HepG2 (cell line): ENCODE data around the gene NAA15. TPM values are rescaled to one million over a fixed set of nuclear protein-coding genes. Genes with fewer than 3 reads are reported as not detected.

Source experiments
- ADNP ChIP-seq: sonication (generic); formaldehyde crosslinking; IDR thresholded peaks from 2 replicates; pipeline ENCODE4 v1.4.0; 2020; ENCODE audit warnings: missing genetic modification reagents
- CEBPG ChIP-seq: IDR thresholded peaks from 2 replicates; pipeline ENCODE4 v1.6.1; 2016
- HDAC1 ChIP-seq: sonication (generic); formaldehyde crosslinking; IDR thresholded peaks from 2 replicates; pipeline ENCODE4 v1.5.1; 2020; ENCODE audit warnings: mild to moderate bottlenecking, missing genetic modification reagents
- KAT8 ChIP-seq: IDR thresholded peaks from 2 replicates; pipeline ENCODE4 v1.6.1; 2016; ENCODE audit warnings: missing genetic modification reagents, missing compliant biosample characterization
- MAFK ChIP-seq, 2 experiments: IDR thresholded peaks in 1 of 2; conservative IDR thresholded peaks in 1 of 2; 2 replicates each; pipeline ENCODE4 v1.6.1; 2011; ENCODE audit warnings: improper control_type of control experiment in 2 of 2, low read length in 2 of 2
- MEIS1 ChIP-seq: sonication (generic); formaldehyde crosslinking; IDR thresholded peaks from 2 replicates; pipeline ENCODE4 v1.9.0; 2021; ENCODE audit warnings: mild to moderate bottlenecking, missing genetic modification reagents, moderate library complexity, borderline replicate concordance
- POLR2A ChIP-seq, 2 experiments: IDR thresholded peaks; 2 replicates each; pipeline ENCODE4 v1.6.1; 2011; ENCODE audit warnings: low read depth in 2 of 2, low read length in 2 of 2, mild to moderate bottlenecking in 1 of 2, moderate library complexity in 1 of 2; ENCODE audit not compliant: insufficient read depth in 1 of 2
- POLR2AphosphoS5 ChIP-seq: IDR thresholded peaks from 2 replicates; pipeline ENCODE4 v1.6.1; 2012; ENCODE audit warnings: low read depth, low read length
- RBFOX2 ChIP-seq: fragments of 200-400 bp; formaldehyde crosslinking; IDR thresholded peaks from 2 replicates; pipeline ENCODE4 v1.6.1; 2017; ENCODE audit warnings: low read depth, mild to moderate bottlenecking, low read length
- SATB2 ChIP-seq: sonication (generic); formaldehyde crosslinking; IDR thresholded peaks from 2 replicates; pipeline ENCODE4 v1.5.0; 2020; ENCODE audit warnings: missing genetic modification reagents
- SMAD3 ChIP-seq: sonication (generic); formaldehyde crosslinking; IDR thresholded peaks from 2 replicates; pipeline ENCODE4 v1.4.0; 2020; ENCODE audit warnings: missing genetic modification reagents
- ZNF556 ChIP-seq: sonication (generic); formaldehyde crosslinking; IDR thresholded peaks from 2 replicates; pipeline ENCODE4 v1.4.0; 2020; ENCODE audit warnings: mild to moderate bottlenecking, missing genetic modification reagents, borderline replicate concordance
- ZNF792 ChIP-seq: IDR thresholded peaks from 2 replicates; pipeline ENCODE4 v1.6.1; 2016
- polyA plus RNA-seq, 8 experiments: library from polyadenylated mRNA; depleted of rRNA in 3 of 8; stranded (reverse) in 7 of 8; unstranded in 1 of 8; fragments of >200 nt; fragmentation: Illumina TruSeq in 4 of 8; extraction: Trizol in 4 of 8; gene quantifications; 2 replicates each; pipeline versions ENCODE4 v1.2.1 to v1.2.3, GENCODE V29; 2011 to 2016; ENCODE audit warnings: low read depth in 4 of 8, missing spikeins in 1 of 8, mixed read lengths in 1 of 8; ENCODE audit not compliant: insufficient read depth in 1 of 8
- total RNA-seq, 5 experiments: library from RNA; depleted of rRNA; stranded (reverse); fragments of >200 nt; fragmentation: Illumina TruSeq; extraction: Trizol; gene quantifications; 2 replicates each; pipeline ENCODE4 v1.2.3, GENCODE V29; 2016; ENCODE audit warnings: low read depth in 1 of 5
- TF ChIP-seq, protein P1 (sequence below): IDR thresholded peaks from 2 replicates; pipeline ENCODE4 v1.6.1; 2016; ENCODE audit warnings: low read depth, missing genetic modification reagents, missing compliant biosample characterization
- TF ChIP-seq, protein P2 (sequence below): sonication (generic); formaldehyde crosslinking; IDR thresholded peaks from 2 replicates; pipeline ENCODE4 v1.4.0; 2020; ENCODE audit warnings: low read depth, mild to moderate bottlenecking, missing genetic modification reagents
- TF ChIP-seq, protein P3 (sequence below): fragments of 450-650 bp; IDR thresholded peaks from 2 replicates; pipeline ENCODE4 v1.6.1; 2017
- TF ChIP-seq, protein P4 (sequence below): conservative IDR thresholded peaks from 2 replicates; pipeline ENCODE4 v1.6.1; 2018; ENCODE audit warnings: missing genetic modification reagents
- TF ChIP-seq, protein P5 (sequence below): sonication (generic); formaldehyde crosslinking; IDR thresholded peaks from 2 replicates; pipeline ENCODE4 v1.5.0; 2020; ENCODE audit warnings: missing genetic modification reagents, mild to moderate bottlenecking, borderline replicate concordance

NAA15 gene
- total and polyA plus RNA-seq, 2 of the 13 experiments (the other 11 are each of a cell fraction or from before 2014, with no cell fraction given) = 6.2 to 50.2 TPM

DNA sequence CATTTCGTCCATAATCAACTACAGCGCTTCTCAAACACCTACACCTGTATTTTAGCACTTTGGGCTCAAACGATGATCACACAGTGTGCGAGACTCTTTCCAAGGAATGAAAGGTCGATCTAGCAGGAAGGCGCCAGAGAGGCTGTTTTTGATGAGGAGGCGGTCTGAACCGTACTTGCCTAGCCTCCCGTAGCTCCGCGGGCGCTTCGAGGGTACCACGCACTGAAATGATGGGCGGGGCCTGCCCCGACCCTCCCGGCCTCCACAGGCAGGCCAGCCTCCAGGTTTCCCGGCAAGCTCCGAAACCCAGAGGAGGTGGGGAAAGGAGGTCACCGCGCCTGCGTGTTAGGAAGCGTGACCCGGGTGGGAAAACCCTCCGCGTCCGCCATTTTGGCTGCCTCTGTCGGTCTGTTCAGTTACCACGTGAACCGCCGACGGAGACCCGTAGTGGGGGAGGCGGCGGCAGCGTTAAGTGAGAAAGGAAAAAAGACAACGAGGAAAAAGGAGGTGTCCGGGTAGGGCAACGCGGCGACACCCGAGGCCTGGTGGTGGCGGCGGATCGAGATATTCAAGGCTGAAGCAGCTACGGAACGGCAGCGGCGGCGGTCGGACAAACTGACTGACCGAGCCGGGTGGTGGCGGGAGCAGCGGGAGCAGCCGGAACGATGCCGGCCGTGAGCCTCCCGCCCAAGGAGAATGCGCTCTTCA is at the start of gene NAA15 (continued):
- peak; percentile 75; the same call in 1 of the 2 replicates for TF ChIP-seq ZNF792
- TF ChIP-seq, protein P1, sequence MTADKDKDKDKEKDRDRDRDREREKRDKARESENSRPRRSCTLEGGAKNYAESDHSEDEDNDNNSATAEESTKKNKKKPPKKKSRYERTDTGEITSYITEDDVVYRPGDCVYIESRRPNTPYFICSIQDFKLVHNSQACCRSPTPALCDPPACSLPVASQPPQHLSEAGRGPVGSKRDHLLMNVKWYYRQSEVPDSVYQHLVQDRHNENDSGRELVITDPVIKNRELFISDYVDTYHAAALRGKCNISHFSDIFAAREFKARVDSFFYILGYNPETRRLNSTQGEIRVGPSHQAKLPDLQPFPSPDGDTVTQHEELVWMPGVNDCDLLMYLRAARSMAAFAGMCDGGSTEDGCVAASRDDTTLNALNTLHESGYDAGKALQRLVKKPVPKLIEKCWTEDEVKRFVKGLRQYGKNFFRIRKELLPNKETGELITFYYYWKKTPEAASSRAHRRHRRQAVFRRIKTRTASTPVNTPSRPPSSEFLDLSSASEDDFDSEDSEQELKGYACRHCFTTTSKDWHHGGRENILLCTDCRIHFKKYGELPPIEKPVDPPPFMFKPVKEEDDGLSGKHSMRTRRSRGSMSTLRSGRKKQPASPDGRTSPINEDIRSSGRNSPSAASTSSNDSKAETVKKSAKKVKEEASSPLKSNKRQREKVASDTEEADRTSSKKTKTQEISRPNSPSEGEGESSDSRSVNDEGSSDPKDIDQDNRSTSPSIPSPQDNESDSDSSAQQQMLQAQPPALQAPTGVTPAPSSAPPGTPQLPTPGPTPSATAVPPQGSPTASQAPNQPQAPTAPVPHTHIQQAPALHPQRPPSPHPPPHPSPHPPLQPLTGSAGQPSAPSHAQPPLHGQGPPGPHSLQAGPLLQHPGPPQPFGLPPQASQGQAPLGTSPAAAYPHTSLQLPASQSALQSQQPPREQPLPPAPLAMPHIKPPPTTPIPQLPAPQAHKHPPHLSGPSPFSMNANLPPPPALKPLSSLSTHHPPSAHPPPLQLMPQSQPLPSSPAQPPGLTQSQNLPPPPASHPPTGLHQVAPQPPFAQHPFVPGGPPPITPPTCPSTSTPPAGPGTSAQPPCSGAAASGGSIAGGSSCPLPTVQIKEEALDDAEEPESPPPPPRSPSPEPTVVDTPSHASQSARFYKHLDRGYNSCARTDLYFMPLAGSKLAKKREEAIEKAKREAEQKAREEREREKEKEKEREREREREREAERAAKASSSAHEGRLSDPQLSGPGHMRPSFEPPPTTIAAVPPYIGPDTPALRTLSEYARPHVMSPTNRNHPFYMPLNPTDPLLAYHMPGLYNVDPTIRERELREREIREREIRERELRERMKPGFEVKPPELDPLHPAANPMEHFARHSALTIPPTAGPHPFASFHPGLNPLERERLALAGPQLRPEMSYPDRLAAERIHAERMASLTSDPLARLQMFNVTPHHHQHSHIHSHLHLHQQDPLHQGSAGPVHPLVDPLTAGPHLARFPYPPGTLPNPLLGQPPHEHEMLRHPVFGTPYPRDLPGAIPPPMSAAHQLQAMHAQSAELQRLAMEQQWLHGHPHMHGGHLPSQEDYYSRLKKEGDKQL (CRISPR knock-in tag) = no peak
- peak; percentile 94 for TF ChIP-seq KAT8 (CRISPR knock-in tag)
- peak; percentile 97 for TF ChIP-seq POLR2AphosphoS5
- TF ChIP-seq SATB2 (CRISPR knock-in tag) = no peak
- no peak for TF ChIP-seq ADNP (CRISPR knock-in tag)
- TF ChIP-seq POLR2A (IDR thresholded peaks at IDR 0.05; ENCODE audit: insufficient read depth in 1 of 2, low read depth in 2 of 2, low read length in 2 of 2) = peak; percentile 77 to 93
- TF ChIP-seq, protein P2, sequence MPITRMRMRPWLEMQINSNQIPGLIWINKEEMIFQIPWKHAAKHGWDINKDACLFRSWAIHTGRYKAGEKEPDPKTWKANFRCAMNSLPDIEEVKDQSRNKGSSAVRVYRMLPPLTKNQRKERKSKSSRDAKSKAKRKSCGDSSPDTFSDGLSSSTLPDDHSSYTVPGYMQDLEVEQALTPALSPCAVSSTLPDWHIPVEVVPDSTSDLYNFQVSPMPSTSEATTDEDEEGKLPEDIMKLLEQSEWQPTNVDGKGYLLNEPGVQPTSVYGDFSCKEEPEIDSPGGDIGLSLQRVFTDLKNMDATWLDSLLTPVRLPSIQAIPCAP (CRISPR knock-in tag) = no peak
- TF ChIP-seq, protein P3, sequence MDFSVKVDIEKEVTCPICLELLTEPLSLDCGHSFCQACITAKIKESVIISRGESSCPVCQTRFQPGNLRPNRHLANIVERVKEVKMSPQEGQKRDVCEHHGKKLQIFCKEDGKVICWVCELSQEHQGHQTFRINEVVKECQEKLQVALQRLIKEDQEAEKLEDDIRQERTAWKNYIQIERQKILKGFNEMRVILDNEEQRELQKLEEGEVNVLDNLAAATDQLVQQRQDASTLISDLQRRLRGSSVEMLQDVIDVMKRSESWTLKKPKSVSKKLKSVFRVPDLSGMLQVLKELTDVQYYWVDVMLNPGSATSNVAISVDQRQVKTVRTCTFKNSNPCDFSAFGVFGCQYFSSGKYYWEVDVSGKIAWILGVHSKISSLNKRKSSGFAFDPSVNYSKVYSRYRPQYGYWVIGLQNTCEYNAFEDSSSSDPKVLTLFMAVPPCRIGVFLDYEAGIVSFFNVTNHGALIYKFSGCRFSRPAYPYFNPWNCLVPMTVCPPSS = no peak
- peak; percentile 38 to 53; a peak in 3 of 4 replicates for TF ChIP-seq MAFK (conservative IDR thresholded peaks at IDR 0.05 in 1 of 2, IDR thresholded peaks at IDR 0.05 in 1 of 2; ENCODE audit: low read length in 2 of 2)
- TF ChIP-seq RBFOX2 = peak; percentile 77
- peak; percentile 64 for TF ChIP-seq SMAD3
- TF ChIP-seq, protein P4, sequence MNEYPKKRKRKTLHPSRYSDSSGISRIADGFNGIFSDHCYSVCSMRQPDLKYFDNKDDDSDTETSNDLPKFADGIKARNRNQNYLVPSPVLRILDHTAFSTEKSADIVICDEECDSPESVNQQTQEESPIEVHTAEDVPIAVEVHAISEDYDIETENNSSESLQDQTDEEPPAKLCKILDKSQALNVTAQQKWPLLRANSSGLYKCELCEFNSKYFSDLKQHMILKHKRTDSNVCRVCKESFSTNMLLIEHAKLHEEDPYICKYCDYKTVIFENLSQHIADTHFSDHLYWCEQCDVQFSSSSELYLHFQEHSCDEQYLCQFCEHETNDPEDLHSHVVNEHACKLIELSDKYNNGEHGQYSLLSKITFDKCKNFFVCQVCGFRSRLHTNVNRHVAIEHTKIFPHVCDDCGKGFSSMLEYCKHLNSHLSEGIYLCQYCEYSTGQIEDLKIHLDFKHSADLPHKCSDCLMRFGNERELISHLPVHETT (CRISPR knock-in tag) = peak; percentile 58; the same call in 1 of the 2 replicates
- peak; percentile 75 for TF ChIP-seq HDAC1 (CRISPR knock-in tag)
- TF ChIP-seq ZNF556 (CRISPR knock-in tag) = no peak; the same call in 1 of the 2 replicates
- no peak for TF ChIP-seq CEBPG (CRISPR knock-in tag)
- no peak for TF ChIP-seq MEIS1 (CRISPR knock-in tag)
- TF ChIP-seq, protein P5, sequence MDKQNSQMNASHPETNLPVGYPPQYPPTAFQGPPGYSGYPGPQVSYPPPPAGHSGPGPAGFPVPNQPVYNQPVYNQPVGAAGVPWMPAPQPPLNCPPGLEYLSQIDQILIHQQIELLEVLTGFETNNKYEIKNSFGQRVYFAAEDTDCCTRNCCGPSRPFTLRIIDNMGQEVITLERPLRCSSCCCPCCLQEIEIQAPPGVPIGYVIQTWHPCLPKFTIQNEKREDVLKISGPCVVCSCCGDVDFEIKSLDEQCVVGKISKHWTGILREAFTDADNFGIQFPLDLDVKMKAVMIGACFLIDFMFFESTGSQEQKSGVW = no peak; the same call in 1 of the 2 replicates
